DND-41 (cell line): Measurements from ENCODE around the gene FHIP1A.

Experiments
- EZH2 ChIP-seq: IDR thresholded peaks from 3 replicates; pipeline ENCODE4 v1.6.1; 2012; ENCODE audit warnings: borderline replicate concordance, low read depth, mild to moderate bottlenecking, moderate library complexity, low read length, inconsistent platforms; ENCODE audit not compliant: severe bottlenecking
- TF ChIP-seq, protein P1 (sequence below): IDR thresholded peaks from 2 replicates; pipeline ENCODE4 v1.5.1; 2012; ENCODE audit warnings: borderline replicate concordance, low read length, moderate library complexity, mild to moderate bottlenecking; ENCODE audit not compliant: poor library complexity, severe bottlenecking; ENCODE audit errors: extremely low read depth

- TF ChIP-seq, protein P1, sequence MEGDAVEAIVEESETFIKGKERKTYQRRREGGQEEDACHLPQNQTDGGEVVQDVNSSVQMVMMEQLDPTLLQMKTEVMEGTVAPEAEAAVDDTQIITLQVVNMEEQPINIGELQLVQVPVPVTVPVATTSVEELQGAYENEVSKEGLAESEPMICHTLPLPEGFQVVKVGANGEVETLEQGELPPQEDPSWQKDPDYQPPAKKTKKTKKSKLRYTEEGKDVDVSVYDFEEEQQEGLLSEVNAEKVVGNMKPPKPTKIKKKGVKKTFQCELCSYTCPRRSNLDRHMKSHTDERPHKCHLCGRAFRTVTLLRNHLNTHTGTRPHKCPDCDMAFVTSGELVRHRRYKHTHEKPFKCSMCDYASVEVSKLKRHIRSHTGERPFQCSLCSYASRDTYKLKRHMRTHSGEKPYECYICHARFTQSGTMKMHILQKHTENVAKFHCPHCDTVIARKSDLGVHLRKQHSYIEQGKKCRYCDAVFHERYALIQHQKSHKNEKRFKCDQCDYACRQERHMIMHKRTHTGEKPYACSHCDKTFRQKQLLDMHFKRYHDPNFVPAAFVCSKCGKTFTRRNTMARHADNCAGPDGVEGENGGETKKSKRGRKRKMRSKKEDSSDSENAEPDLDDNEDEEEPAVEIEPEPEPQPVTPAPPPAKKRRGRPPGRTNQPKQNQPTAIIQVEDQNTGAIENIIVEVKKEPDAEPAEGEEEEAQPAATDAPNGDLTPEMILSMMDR, result no peak
- TF ChIP-seq EZH2, result no peak
Measured at GRCh38 chr4:151420250-151420807, 11.4 kb downstream of the FHIP1A start.
